NAMALWA (cell line): Measurements from ENCODE around the gene TSPYL6.
"Not testable (repeated sequence)": the region's sequence is repeated elsewhere in the genome, so short reads cannot be mapped to it uniquely, and the experiment has no call there.

Source experiments
- DNase-seq: peaks from one replicate; pipeline ENCODE4 v3.0.0-alpha.2; 2015; ENCODE audit warnings: low spot score

TSPYL6 gene

DNA sequence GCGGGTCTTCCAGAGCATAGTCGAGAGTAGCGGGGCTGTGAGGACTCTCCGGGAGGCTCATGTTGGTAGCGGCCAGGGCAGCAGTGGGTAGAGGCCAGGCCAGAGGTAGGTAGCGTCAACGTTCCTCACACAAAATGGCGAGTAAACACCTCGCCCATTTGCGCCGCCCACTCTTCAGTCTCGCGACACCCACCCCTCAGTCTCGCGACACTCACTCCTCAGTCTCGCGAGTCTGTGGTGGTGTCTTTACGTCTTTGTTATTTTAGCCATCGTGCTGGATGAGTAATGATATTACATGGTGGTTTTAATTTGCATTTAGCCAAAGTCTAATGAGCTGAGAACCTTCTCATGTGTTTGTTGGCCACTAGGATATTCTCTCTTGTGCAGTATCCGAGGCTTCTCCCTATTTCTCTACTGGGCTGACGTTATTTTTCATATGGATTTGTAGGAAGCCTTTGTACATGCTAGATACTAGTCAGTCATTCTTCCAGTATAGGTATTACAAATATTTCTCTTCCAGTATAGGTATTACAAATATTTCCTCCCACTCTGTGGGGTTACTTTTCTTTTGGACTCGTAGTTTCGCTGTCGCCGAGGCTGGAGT, at the start of gene TSPYL6:
TSS of gene TSPYL6 (minus strand) at position 139 of the 604 bp plus-strand sequence. CDS start at position 61, 78 bp downstream.
- no peak for DNase-seq

DNA sequence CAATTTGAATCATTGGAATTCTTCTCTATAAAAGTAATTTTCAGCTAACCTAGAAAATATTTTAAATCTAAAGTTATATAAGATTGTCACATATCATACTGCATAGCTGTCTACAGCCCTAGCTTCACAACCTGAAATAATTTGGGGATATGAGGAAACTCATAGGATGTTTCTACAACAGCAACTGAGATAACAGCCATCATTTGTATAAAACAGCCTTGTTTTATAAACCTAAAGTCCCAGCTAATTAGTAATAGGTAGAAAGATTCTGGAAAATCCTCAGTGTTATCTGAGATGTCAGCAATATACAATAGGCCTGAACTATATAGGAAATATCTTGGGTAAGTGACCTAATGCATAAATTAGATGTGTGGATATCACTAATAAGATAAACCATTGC, 47.6 kb upstream of the TSPYL6 start:
- no peak for DNase-seq

DNA sequence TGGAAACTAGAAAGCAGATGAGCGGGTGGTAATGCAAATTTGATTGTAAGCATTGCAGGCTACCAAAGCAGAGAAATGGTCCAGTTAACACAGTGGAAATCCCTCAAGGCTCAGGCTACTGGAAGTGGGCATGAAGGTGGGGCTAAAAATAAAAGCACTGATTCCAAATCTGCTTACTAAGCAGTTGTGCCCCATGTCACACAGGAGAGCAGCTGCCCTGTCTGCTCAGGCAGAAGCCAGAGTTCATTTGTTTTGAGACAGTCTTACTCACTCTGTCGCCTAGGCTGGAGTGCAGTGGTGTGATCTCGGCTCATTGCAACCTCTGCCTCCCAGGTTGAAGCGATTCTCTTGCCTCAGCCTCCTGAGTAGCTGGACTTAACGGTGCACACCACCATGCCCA, 42.5 kb upstream of the TSPYL6 start:
- DNase-seq, result no peak

DNA sequence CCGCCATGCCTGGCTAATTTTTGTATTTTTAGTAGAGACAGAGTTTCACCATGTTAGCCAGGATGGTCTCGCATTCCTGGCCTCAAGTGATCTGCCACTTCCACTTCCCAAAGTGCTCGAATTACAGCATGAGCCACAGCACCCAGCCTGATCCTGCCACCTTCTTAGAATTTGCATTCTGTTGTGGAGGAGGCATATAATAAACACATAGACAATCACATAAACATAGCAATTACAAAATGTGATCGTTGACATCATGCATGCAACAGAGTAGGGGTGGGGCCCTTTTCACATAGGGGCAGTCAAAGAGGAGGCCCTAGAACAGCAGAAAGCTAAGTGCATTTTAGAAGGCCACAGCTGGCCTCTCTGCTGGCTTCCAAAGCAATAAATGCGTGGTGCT, 39.9 kb upstream of the TSPYL6 start:
- DNase-seq, result no peak

DNA sequence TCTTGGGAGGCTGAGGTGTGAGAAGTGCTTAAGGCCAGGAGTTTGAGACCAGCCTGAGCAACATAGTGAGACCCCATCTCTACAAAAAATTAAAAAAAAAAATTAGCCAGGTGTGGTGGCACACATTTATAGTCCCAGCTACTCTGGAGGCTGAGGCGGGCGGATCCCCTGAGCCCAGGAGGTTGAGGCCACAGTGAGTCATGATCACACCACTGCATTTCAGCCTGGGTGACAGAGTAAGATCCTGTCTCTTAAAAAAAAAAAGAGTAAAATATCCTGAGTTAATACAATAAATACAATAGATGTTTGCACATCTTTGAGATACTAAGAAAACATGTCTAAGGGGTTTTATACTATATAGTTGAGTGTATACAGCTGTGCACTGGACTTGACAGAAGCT, 38.6 kb upstream of the TSPYL6 start:
- DNase-seq, result not testable (repeated sequence)

DNA sequence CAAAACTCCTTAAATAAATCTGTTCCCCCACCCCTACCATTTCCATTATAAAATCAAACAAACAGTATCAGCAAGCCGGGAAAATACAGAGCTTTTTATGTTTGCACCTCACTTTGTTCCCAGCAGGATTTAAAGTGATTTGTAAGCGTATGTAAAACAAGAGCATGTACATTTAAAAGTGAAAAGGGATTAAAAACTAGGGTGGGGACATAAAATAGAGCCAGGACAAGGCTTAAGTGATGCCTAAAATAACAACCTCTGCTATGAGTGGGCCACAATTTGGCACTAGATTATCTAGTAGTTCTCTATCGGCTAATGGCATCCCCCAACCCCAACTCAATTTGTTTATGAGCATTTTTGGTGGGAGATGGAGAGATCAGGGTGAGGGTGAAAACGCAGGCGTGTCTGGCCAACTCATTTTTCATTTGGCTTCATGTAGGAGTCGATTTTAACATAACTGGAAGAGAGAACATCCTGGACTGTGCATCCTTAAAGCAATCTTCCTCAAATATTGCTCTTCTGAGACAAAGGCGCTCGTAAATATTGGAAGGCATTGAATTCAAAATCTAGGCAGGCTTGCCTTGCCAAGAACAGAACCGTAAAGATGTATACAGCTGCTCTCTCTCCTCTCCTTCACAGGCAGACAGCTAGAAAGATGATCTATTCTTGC, 34.5 kb upstream of the TSPYL6 start:
- no peak for DNase-seq

DNA sequence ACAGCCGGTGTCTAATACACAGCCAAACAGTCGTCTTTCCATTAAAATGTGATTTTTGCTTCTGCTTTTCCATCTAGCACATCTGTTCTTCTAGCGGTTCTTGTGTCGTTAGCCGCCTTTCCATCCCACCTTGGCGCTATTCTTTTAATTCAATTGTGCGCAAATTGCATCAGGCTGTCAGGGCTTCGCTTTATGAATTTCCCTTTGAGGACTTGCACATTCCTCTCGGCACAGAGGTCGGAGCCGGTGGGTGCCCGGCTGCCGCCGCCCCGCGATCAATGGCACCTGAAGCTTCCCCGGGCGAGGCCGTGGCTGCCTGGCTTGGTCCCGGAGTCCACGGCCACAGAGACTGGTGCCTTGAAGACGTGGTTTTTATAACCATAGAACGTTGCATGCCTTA, 33.9 kb upstream of the TSPYL6 start:
- DNase-seq, result no peak

DNA sequence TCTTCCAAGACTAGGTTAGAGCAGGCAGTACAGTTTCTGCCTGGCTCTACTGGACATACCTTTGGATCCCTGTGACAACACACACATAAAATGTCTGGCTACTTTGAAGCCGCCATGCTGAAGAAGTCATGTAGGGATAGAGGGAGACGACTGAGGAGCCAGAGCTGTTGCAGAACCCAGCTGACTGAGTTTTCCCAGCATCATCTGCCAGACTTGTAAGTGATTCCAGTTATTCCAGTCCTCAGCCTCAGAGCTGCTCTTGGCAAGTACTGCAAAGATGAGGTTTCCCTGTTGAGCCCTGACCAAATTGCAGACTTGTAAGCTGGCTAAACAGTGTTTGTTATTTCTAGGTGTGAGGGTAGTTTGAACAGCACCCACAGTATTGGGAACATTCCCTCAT, 31.5 kb upstream of the TSPYL6 start:
- no peak for DNase-seq

DNA sequence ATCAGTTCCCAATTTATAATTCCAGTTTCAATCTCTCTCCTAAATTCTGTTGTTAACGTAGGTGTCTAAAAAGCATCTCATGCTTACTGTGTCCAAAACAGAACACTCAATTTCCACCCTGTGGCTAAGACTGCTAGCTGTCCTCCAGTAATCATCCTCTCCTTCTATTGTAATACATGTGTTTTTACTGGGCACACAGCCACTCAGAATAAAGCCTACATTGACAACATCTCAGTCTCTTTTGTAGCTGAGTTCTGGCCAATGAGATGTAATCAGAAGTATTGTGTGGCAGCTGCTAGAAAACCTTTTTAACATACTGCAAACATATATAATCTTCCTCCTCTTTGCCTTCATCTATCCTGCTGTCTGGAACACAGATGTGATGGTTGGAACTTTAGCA, 29.4 kb upstream of the TSPYL6 start:
- DNase-seq, result no peak

DNA sequence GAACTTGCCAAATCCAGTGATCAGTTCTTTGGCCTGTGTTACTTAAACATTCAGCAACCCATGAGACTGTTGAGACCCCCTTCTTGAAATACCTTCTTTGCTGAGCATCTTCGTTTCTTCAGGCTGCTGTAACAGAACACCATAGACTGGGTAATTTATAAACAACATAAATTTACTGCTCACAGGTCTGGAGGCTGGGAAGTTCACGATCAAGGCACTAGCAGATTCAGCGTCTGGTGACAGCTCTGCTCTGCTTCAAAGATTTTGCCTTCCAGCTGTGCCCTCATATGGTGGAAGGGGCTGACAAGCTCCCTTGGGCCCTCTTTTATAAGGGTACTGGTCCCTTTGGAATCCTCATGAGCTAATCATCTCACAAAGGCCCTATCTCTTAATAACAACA, 28.8 kb upstream of the TSPYL6 start:
- no peak for DNase-seq

DNA sequence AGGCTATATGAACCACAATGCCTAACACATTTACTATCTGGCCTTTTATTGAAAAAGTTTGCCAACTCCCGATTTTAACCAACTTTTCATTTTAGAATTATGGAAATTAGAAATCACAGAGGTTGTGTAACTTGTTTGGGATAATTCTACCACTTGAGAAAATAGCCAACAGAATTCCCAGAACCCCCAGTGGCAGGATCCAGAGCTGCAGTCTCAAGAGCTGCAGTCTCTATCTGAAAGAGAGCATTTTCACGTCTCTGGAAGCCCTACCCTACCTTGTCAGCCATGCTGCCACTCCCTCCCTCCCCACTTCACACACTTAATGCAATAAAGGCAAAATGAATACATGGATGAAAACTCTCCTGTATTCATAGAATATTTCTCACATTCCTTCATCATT, 23.4 kb upstream of the TSPYL6 start:
- no peak for DNase-seq

DNA sequence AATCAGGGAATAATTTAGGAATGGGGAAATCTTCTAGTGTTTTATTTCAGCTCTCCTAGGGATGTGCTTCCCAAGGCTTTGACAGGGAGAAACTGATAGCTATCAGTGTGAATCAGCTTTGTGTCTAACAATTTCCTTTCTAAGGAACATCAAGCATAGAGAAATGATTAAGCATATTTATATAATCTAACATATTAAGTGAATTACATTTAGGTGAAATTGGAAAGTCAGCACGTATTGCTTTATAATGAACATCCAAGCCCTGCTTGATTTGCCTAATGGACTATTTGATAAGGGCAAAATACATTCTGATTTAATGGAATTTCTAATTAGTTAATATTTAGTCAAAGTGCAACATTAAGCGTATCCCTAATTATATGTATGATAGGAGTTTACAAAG, 19.5 kb upstream of the TSPYL6 start:
- DNase-seq, result peak; percentile 6

DNA sequence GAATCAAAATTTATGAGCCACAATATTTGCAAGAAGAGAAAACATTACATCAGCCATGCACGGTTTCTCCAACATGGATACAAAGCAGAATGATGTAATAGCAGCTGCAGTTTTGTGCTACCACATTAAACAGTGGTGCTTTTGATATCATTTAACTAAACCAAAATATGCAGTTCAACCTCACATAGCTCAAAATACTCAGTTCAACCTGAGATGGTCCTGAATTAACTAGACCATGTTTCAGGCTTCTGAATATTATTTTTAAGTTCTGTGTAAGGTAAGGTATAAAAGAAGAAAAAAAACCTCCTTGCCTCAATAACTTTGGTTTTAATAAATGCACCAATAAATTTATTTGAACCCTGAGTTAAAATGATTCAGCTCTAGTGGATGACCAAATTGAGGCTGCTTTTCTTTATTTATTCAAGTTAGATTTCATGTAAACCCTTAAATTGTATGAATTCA, 18.8 kb upstream of the TSPYL6 start:
- DNase-seq, result peak; percentile 80

DNA sequence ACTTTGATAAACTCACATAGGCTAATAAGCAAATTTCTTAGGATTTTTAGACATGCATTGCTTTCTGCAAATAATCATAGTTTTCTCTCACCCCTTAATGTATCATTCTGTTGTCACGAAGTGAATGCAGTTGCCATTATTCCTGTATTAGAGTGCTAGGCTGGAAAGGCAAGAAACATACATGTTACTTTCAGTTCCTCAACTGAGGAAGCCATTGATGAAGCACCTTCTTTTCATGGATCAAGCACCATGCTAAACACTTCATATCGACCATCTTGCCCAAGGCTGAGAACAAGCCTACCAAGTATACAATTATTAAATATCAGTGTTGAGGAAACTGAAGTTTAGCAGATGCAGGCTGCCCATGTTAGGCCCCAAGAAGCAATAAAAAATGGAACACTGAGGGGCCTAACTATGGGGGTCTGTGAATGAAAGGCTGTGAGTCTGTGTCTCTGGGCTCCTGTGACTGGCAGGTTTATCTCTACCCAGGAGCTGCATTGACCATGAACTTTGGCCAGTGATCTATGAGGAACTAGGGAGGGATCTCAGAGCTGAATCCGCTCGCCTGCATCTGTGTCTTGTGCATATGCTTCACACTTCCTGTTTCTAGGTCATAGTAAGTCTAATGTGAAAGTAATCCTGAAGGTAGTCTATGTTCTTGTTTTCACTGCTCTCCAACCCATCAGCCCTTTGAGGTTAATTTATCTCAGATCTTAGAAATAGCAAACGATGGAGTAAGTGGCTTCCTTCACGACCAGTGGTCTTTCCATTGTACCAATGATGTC, 16.0 kb upstream of the TSPYL6 start:
- peak; percentile 19 for DNase-seq

DNA sequence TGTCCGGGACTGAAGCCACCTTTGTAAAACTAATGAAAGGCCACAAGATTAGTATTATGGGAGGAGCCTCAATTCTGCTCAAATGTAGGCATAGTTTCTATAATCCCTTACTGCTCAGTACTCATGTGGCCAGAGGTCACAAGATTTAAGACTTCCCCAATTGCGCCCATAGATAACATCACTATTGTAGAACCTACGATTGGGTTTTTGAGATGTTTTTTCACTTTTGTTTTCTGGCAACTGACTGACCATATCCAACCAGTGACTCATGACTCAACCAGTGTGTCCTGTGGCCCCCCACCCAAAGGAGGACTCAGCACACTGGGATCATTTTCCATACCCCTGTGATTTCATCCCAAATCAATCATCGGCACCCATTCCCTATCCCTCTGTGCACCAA, 15.2 kb upstream of the TSPYL6 start:
- no peak for DNase-seq

DNA sequence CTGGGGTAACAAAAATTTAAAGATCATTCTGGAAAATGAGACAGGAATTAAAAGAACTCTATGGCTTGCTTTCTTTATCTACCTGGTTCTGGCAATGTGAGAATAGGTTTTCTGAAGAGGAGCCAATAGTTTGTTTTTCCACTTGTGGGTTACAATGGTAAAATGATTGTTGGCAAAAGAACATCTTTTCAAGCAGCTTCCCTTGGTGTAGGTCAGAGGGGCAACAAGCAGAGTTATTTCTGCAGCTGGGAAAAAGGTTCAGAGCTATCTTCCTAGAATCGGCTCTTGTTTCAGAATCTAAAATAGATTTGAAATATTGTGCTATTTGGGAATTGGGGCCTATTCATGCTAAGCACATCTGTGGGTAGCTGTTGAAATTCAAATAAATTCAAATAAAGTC, 11.5 kb upstream of the TSPYL6 start:
- no peak for DNase-seq

DNA sequence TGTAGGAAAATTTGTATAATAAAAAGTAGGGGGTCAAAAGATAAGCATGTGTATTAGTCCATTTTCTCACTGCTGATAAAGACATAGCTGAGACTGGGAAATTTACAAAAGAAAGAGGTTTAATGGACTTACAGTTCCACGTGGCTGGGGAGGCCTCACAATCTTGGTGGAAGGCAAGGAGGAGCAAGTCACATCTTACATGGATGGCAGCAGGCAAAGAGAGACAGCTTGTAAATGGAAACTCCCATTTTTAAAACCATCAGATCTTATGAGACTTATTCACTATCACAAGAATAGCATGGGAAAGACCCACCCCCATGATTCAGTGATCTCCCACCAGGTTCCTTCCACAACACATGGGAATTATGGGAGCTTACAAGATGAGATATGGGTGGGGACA, 9.1 kb upstream of the TSPYL6 start:
- DNase-seq, result not testable (repeated sequence)

DNA sequence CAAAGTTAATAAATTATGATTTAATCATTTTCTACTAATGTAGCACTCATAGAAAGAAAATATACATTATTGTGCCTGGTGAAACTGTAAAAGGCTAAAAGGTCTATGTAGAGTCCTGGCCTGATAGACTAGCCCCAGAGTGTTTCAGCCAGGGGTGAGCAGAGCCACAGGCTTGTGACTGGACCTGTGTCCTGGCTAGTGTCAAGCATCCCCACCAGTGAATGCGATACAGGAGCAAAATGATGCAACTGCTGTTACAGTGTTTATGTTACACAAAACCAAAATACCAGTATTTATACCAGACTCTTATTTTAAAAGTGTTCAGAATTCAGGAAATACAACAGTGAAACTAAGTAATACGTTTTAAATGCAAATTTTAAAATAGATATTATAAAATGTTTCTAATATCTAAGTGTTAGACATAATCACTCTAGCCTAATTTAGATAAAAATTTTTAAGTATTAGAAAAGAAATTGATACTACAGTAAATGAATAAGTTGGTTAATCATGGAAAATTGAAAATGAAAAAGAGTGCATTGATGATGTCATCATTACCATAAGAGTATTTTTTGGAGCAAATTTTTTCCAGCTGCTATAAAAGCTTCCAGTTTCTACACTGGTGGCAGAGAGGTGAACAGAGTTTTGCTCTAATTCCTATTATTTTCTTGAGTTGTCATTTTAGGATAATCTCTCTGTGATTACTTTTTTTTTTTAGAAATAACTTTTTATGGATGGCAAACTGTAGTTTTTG, 6.2 kb upstream of the TSPYL6 start:
- DNase-seq, result no peak

DNA sequence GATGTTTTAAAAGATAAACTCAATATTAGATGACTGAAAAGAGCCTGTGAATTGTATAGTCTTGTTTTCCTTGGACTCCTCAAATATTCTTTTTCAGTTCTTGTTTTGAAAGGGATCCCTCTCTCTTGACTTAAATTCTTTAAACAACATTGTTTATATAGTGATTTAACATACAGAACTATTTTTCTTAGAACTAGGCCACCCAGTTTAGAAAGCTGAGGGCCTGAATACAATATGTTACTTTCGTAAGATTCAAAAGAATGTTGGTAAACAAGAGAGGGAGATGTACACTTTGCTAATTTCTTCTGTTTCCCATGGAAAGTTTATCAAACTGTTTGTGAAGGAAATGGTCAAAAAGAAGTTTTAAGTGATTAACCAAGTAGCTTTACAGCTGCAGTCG, 5.5 kb upstream of the TSPYL6 start:
- DNase-seq, result no peak

DNA sequence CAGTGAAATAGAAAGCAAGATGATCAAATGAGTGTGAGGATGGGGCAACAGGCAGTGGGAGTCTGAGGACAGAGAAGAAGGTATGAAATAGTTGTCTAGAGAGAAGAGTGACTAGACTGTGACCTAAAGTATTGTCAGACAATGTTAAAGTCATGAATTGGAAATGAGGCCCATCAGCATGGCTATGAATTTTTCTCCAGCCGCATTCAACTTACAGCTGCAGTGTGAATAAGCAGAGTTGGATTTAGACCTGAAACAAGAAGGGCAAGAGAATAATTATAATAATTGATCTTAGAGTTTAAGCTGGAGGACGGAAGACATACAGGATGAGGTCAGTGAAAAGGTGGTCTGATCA, 4.2 kb upstream of the TSPYL6 start:
- DNase-seq, result no peak

DNA sequence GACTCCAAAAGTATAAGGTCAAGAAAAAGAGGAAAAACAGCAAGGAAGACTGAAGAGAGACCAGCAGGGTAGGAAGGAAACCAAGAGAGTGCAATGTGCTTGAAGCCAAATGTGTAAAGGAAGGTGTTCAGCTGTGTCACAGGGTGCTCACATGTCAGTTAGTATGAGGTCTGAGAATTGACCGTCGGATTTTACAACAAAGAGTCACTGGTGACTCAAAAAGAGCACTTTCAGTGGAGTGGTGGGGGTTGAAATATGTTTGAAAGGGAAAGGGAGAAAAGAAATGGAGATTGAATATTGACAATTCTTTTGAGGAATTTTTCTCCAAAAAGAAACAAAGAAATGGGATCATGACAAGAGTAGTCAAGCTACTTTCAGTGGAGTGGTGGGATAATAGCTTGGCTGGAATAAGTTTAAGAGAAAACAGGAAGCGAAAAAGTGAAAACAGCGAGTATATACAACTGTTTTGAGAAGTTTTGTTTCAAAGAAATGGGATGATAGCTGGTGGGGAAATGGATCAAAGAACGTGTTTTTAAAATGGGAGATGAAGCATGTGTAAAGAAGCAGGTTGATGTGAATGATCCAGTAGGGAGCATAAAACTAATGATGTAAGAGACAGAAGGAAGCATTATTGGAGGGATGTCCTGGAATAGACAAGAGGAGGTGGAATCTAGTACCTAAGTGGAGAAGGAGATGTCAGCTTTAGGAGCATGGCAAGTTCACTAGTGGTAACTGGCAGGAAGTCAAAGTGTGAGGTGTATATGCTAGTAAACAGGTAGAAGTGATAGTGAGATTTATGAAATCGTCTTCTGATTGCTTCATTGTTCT, 3.6 kb upstream of the TSPYL6 start:
- DNase-seq, result no peak

DNA sequence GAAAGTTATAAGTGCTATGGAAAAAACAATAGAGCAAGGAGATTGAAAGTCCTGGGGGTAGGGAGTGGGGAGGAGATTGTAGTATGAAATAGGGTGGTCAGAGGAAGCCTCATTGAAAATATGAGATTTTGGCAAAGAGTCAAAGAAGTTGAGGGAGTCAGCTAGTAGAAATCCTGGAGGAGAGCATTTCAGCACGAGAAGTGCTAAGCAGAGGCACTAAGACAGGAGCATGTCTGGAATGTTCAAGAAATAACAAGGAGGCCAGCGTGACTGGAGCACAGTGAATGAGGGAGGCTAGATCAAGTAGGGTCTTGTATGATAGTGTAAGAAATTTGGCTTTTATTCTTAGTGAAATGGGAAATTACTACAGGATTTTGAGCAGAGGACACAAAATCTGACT, 2.1 kb upstream of the TSPYL6 start:
- DNase-seq, result no peak
